ENCODE results near the gene UQCRFS1.

Gene UQCRFS1

GRCh38 chr19:29201855-29202254 is 11.1 kb downstream of the UQCRFS1 start:
- Histone ChIP-seq H3K27me3 (no peaks in the 10 kb centered on the region), H3K27ac (no peak overlapping the region), H3K9me3 (peaks cover 19% of the 10 kb centered on the region), H3K4me1 (no peaks in the 10 kb centered on the region), H4K20me1 (peaks cover 38% of the 10 kb centered on the region), H3K4me3 (no peak overlapping the region), H3K4me2 (no peak overlapping the region), H3K36me3 (peaks cover 27% of the 10 kb centered on the region), H3K9ac (no peak overlapping the region)
- TF ChIP-seq Cebpa-rat (IDR thresholded peaks at IDR 0.05), result no peak

GRCh38 chr19:29194658-29195057 is 18.3 kb downstream of the UQCRFS1 start:
- Histone ChIP-seq H3K27ac (no peak overlapping the region), H3K9ac (no peak overlapping the region), H3K9me3 (peaks cover 19% of the 10 kb centered on the region), H3K36me3 (no peaks in the 10 kb centered on the region), H3K4me3 (no peak overlapping the region), H3K4me2 (no peak overlapping the region), H3K4me1 (peaks cover 14% of the 10 kb centered on the region), H4K20me1 (no peaks in the 10 kb centered on the region), H3K27me3 (no peaks in the 10 kb centered on the region)
- TF ChIP-seq Cebpa-rat (IDR thresholded peaks at IDR 0.05), result no peak

- H3K36me3 ChIP-seq, result no peaks in the 10 kb centered on the region
- H3K9ac ChIP-seq, result no peak overlapping the region
- no peaks in the 10 kb centered on the region for H3K27me3 ChIP-seq
- no peak overlapping the region for H3K4me3 ChIP-seq
- H3K9me3 ChIP-seq, result peaks cover 8% of the 10 kb centered on the region
- H3K4me2 ChIP-seq, result peak overlapping the region; percentile 59
- H3K27ac ChIP-seq, result peak overlapping the region; percentile 49; the same call in 1 of the 2 replicates
- H4K20me1 ChIP-seq, result no peaks in the 10 kb centered on the region
- no peak for TF ChIP-seq Cebpa-rat (IDR thresholded peaks at IDR 0.05)
- peaks cover 14% of the 10 kb centered on the region for H3K4me1 ChIP-seq
Observed at GRCh38 chr19:29193155-29193554, 19.8 kb downstream of the UQCRFS1 start.

- H3K4me3 ChIP-seq, result no peak overlapping the region
- H3K27ac ChIP-seq, result no peak overlapping the region
- no peak overlapping the region for H3K9ac ChIP-seq
- no peaks in the 10 kb centered on the region for H3K36me3 ChIP-seq
- H3K4me1 ChIP-seq, result peaks cover 14% of the 10 kb centered on the region
- no peaks in the 10 kb centered on the region for H3K9me3 ChIP-seq
- H3K4me2 ChIP-seq, result no peak overlapping the region
- H3K27me3 ChIP-seq, result no peaks in the 10 kb centered on the region
- no peaks in the 10 kb centered on the region for H4K20me1 ChIP-seq
- TF ChIP-seq Cebpa-rat (IDR thresholded peaks at IDR 0.05), result no peak
Observed at GRCh38 chr19:29191005-29191404, 21.9 kb downstream of the UQCRFS1 start.

GRCh38 chr19:29189033-29189360 is 24.0 kb downstream of the UQCRFS1 start:
- Histone ChIP-seq H3K4me2 (no peak overlapping the region), H3K4me1 (peaks cover 14% of the 10 kb centered on the region), H3K27ac (no peak overlapping the region), H3K4me3 (no peak overlapping the region), H3K9me3 (no peaks in the 10 kb centered on the region), H3K36me3 (no peaks in the 10 kb centered on the region), H4K20me1 (no peaks in the 10 kb centered on the region), H3K27me3 (no peaks in the 10 kb centered on the region), H3K9ac (no peak overlapping the region)
- no peak for TF ChIP-seq Cebpa-rat (IDR thresholded peaks at IDR 0.05)

- H4K20me1 ChIP-seq, result no peaks in the 10 kb centered on the region
- no peaks in the 10 kb centered on the region for H3K27me3 ChIP-seq
- TF ChIP-seq Cebpa-rat (IDR thresholded peaks at IDR 0.05), result no peak
- no peak overlapping the region for H3K27ac ChIP-seq
- H3K9me3 ChIP-seq, result no peaks in the 10 kb centered on the region
- no peak overlapping the region for H3K4me3 ChIP-seq
- no peak overlapping the region for H3K9ac ChIP-seq
- H3K4me2 ChIP-seq, result no peak overlapping the region
- no peaks in the 10 kb centered on the region for H3K36me3 ChIP-seq
- peaks cover 12% of the 10 kb centered on the region for H3K4me1 ChIP-seq
Observed at GRCh38 chr19:29188289-29189032, 24.5 kb downstream of the UQCRFS1 start.

- H3K9me3 ChIP-seq, result no peaks in the 10 kb centered on the region
- H3K27ac ChIP-seq, result no peak overlapping the region
- H3K4me2 ChIP-seq, result no peak overlapping the region
- H3K9ac ChIP-seq, result no peak overlapping the region
- no peaks in the 10 kb centered on the region for H3K36me3 ChIP-seq
- no peaks in the 10 kb centered on the region for H4K20me1 ChIP-seq
- no peak overlapping the region for H3K4me3 ChIP-seq
- H3K27me3 ChIP-seq, result no peaks in the 10 kb centered on the region
- no peak for TF ChIP-seq Cebpa-rat (IDR thresholded peaks at IDR 0.05)
- peaks cover 4% of the 10 kb centered on the region for H3K4me1 ChIP-seq
Observed at GRCh38 chr19:29187676-29188075, 25.3 kb downstream of the UQCRFS1 start.

GRCh38 chr19:29185427-29185826 is 27.5 kb downstream of the UQCRFS1 start:
- no peak overlapping the region for H3K4me3 ChIP-seq
- no peak overlapping the region for H3K9ac ChIP-seq
- no peaks in the 10 kb centered on the region for H3K27me3 ChIP-seq
- no peaks in the 10 kb centered on the region for H4K20me1 ChIP-seq
- H3K9me3 ChIP-seq, result no peaks in the 10 kb centered on the region
- TF ChIP-seq Cebpa-rat (IDR thresholded peaks at IDR 0.05), result no peak
- H3K4me1 ChIP-seq, result no peaks in the 10 kb centered on the region
- no peak overlapping the region for H3K4me2 ChIP-seq
- no peaks in the 10 kb centered on the region for H3K36me3 ChIP-seq
- H3K27ac ChIP-seq, result no peak overlapping the region

- no peak overlapping the region for H3K4me3 ChIP-seq
- no peak for TF ChIP-seq Cebpa-rat (IDR thresholded peaks at IDR 0.05)
- no peaks in the 10 kb centered on the region for H3K27me3 ChIP-seq
- peaks cover 56% of the 10 kb centered on the region for H3K9me3 ChIP-seq
- no peaks in the 10 kb centered on the region for H3K36me3 ChIP-seq
- H3K9ac ChIP-seq, result no peak overlapping the region
- H3K4me2 ChIP-seq, result no peak overlapping the region
- H3K4me1 ChIP-seq, result no peaks in the 10 kb centered on the region
- no peaks in the 10 kb centered on the region for H4K20me1 ChIP-seq
- H3K27ac ChIP-seq, result no peak overlapping the region
Observed at GRCh38 chr19:29176981-29177754, 35.8 kb downstream of the UQCRFS1 start.

GRCh38 chr19:29173896-29174295 is 39.1 kb downstream of the UQCRFS1 start:
- Histone ChIP-seq H3K9ac (no peak overlapping the region), H4K20me1 (no peaks in the 10 kb centered on the region), H3K4me3 (no peak overlapping the region), H3K27me3 (no peaks in the 10 kb centered on the region), H3K9me3 (peaks cover 61% of the 10 kb centered on the region), H3K4me2 (no peak overlapping the region), H3K36me3 (no peaks in the 10 kb centered on the region), H3K27ac (no peak overlapping the region), H3K4me1 (no peaks in the 10 kb centered on the region)
- TF ChIP-seq Cebpa-rat (IDR thresholded peaks at IDR 0.05), result no peak
